Caco-2 (cell line): ENCODE results near the gene SLC6A13. TPM values are rescaled to one million over a fixed set of nuclear protein-coding genes. Genes with fewer than 3 reads are reported as not detected.

Source experiments
- BruUV-seq: library from RNA; stranded (reverse); fragments of 400-500 nt; replicated peaks from 2 replicates; lab custom pipeline; 2021; lab: Mats Ljungman, UMichigan
- CTCF ChIA-PET: fragments of 300-600 bp; sonication (Branson Sonifier 250); formaldehyde crosslinking; loops from one replicate; lab custom pipeline; 2022; ENCODE audit warnings: antibody characterized with exemption; lab: Charles Lee
- POLR2A ChIA-PET: fragments of 300-600 bp; sonication (Branson Sonifier 250); formaldehyde crosslinking; loops from one replicate; lab custom pipeline; 2022; ENCODE audit warnings: antibody characterized with exemption; lab: Charles Lee
- DNase-seq, 2 experiments: peaks; one replicate each; pipeline versions ENCODE4 v3.0.0 to v3.0.0-alpha.2; 2020 to 2022
- H3K27me3 ChIP-seq: replicated peaks from 2 replicates; pipeline ENCODE4 v1.6.0; 2011; ENCODE audit warnings: low read length; ENCODE audit not compliant: control insufficient read depth, insufficient read depth
- H3K36me3 ChIP-seq: 2 replicates; pipeline ENCODE4 v1.5.1; 2011; ENCODE audit warnings: low read length; ENCODE audit not compliant: control insufficient read depth, insufficient read depth
- H3K4me1 ChIP-seq: fragments of 250-450 bp; sonication (Bioruptor Pico); 2 replicates; pipeline ENCODE4 v1.5.1; 2020; ENCODE audit warnings: mild to moderate bottlenecking
- H3K4me3 ChIP-seq: 2 replicates; pipeline ENCODE4 v1.5.1; 2011; ENCODE audit warnings: low read depth, mild to moderate bottlenecking, control low read depth, low read length
- H3K9me3 ChIP-seq: fragments of 250-450 bp; sonication (Bioruptor Pico); 2 replicates; pipeline ENCODE4 v1.5.1; 2020; ENCODE audit warnings: mild to moderate bottlenecking, moderate library complexity
- H3K27ac Mint-ChIP-seq: one replicate; pipeline ENCODE4 v1.8.0; 2022; ENCODE audit warnings: mixed read lengths; ENCODE audit not compliant: unreplicated experiment
- H3K27me3 Mint-ChIP-seq: one replicate; pipeline ENCODE4 v1.8.0; 2022; ENCODE audit warnings: mixed read lengths; ENCODE audit not compliant: insufficient read depth, unreplicated experiment
- H3K36me3 Mint-ChIP-seq: one replicate; pipeline ENCODE4 v1.8.0; 2022; ENCODE audit warnings: mild to moderate bottlenecking, mixed read lengths; ENCODE audit not compliant: insufficient read depth, unreplicated experiment
- H3K4me1 Mint-ChIP-seq: one replicate; pipeline ENCODE4 v1.8.0; 2022; ENCODE audit warnings: low read depth, mixed read lengths; ENCODE audit not compliant: unreplicated experiment
- H3K4me3 Mint-ChIP-seq: one replicate; pipeline ENCODE4 v1.8.0; 2022; ENCODE audit warnings: mild to moderate bottlenecking, moderate library complexity, mixed read lengths; ENCODE audit not compliant: unreplicated experiment
- H3K9me3 Mint-ChIP-seq: one replicate; pipeline ENCODE4 v1.8.0; 2022; ENCODE audit warnings: mixed read lengths; ENCODE audit not compliant: unreplicated experiment
- CTCF ChIP-seq, 2 experiments: fragments of 200-600 bp in 1 of 2; IDR thresholded peaks; 1 replicate in 1 of 2; 2 replicates in 1 of 2; pipeline versions ENCODE4 v1.5.1 to v1.8.0; 2011 to 2022; ENCODE audit warnings: antibody characterized with exemption in 1 of 2, control low read depth in 1 of 2, inconsistent platforms in 1 of 2, low read depth in 1 of 2, low read length in 1 of 2, mild to moderate bottlenecking in 1 of 2, moderate library complexity in 1 of 2; ENCODE audit not compliant: insufficient read depth in 1 of 2, severe bottlenecking in 1 of 2, unreplicated experiment in 1 of 2
- intact Hi-C: fragments of 100-400 bp; cut with micrococcal nuclease; formaldehyde crosslinking; loops from one replicate; pipeline ENCODE4 v1.10.0; 2022; ENCODE audit not compliant: unreplicated experiment
- total RNA-seq: library from RNA; stranded (reverse); gene quantifications from 2 replicates; pipeline ENCODE4 v1.2.3, GENCODE V29; 2022

The SLC6A13 gene
- total RNA-seq, 1 experiment from 2014 or later, result 1.0 TPM

GRCh38 chr12:181921-182320, 80.7 kb downstream of the SLC6A13 start:
- Mint-ChIP-seq H3K27ac (no peak overlapping the region), H3K4me3 (no peak overlapping the region), H3K4me1 (peaks cover under 1% of the 10 kb centered on the region), H3K36me3 (no peaks in the 10 kb centered on the region), H3K9me3 (no peaks in the 10 kb centered on the region), H3K27me3 (no peaks in the 10 kb centered on the region)
- Histone ChIP-seq H3K4me3 (no peak overlapping the region), H3K4me1 (peaks cover 5% of the 10 kb centered on the region), H3K27me3 (no peaks in the 10 kb centered on the region), H3K36me3 (no peaks in the 10 kb centered on the region), H3K9me3 (no peaks in the 10 kb centered on the region)
- TF ChIP-seq CTCF (IDR thresholded peaks at IDR 0.05; ENCODE audit: insufficient read depth in 1 of 2, low read depth in 1 of 2, low read length in 1 of 2, severe bottlenecking in 1 of 2, unreplicated experiment in 1 of 2), result no peak
- DNase-seq, result no peak
- ChIA-PET POLR2A (no interaction called here), CTCF (no interaction called here)
- intact Hi-C loops, result no loop called here
- no TSS peak for BruUV-seq

- BruUV-seq, result no TSS peak
- Mint-ChIP-seq H3K9me3 (no peaks in the 10 kb centered on the region), H3K4me3 (no peak overlapping the region), H3K27me3 (no peaks in the 10 kb centered on the region), H3K27ac (no peak overlapping the region), H3K4me1 (peaks cover 8% of the 10 kb centered on the region), H3K36me3 (no peaks in the 10 kb centered on the region)
- peaks cover 12% of the 10 kb centered on the region for H3K4me1 ChIP-seq
- no peak for DNase-seq
- no peaks in the 10 kb centered on the region for H3K27me3 ChIP-seq
- ChIA-PET POLR2A (no interaction called here), CTCF (no interaction called here)
- no peaks in the 10 kb centered on the region for H3K9me3 ChIP-seq
- no peaks in the 10 kb centered on the region for H3K36me3 ChIP-seq
- intact Hi-C loops, result no loop called here
- H3K4me3 ChIP-seq, result no peak overlapping the region
- TF ChIP-seq CTCF (IDR thresholded peaks at IDR 0.05; ENCODE audit: insufficient read depth in 1 of 2, low read depth in 1 of 2, low read length in 1 of 2, severe bottlenecking in 1 of 2, unreplicated experiment in 1 of 2), result no peak
These were observed 82.2 kb downstream of the SLC6A13 start for GRCh38 chr12:180445-180844.

- CTCF ChIA-PET, result no interaction called here
- Mint-ChIP-seq H3K27me3 (no peaks in the 10 kb centered on the region), H3K9me3 (no peaks in the 10 kb centered on the region), H3K4me3 (no peak overlapping the region), H3K4me1 (peaks cover 8% of the 10 kb centered on the region), H3K27ac (no peak overlapping the region), H3K36me3 (no peaks in the 10 kb centered on the region)
- BruUV-seq, result no TSS peak
- H3K36me3 ChIP-seq, result no peaks in the 10 kb centered on the region
- no peak overlapping the region for H3K4me3 ChIP-seq
- no peak for DNase-seq
- no peak for TF ChIP-seq CTCF (IDR thresholded peaks at IDR 0.05; ENCODE audit: insufficient read depth in 1 of 2, low read depth in 1 of 2, low read length in 1 of 2, severe bottlenecking in 1 of 2, unreplicated experiment in 1 of 2)
- POLR2A ChIA-PET, result no interaction called here
- intact Hi-C loops, result no loop called here
- H3K9me3 ChIP-seq, result no peaks in the 10 kb centered on the region
- no peaks in the 10 kb centered on the region for H3K27me3 ChIP-seq
- peaks cover 12% of the 10 kb centered on the region for H3K4me1 ChIP-seq
These were observed 82.8 kb downstream of the SLC6A13 start for GRCh38 chr12:179885-180284.
